Stimulated activated CD8-positive, alpha-beta memory T cell treated with anti-CD3 and anti-CD28 coated beads, Interleukin-2, amount 100 ng/mL, for 48 hours (primary cell): Measurements from ENCODE around the gene ABO.
"Not testable (repeated sequence)": the region's sequence is repeated elsewhere in the genome, so short reads cannot be mapped to it uniquely, and the experiment has no call there.

Experiments used
- DNase-seq, 2 donors: peaks; one replicate each; pipeline ENCODE4 v3.0.0-alpha.2; 2020; ENCODE audit warnings: low read depth in 2 of 2

The ABO gene

GRCh38 chr9:133226219-133227171 is 48.5 kb downstream of the ABO start:
- no peak for DNase-seq

- DNase-seq, result no peak
Measured at GRCh38 chr9:133225171-133226011, 49.6 kb downstream of the ABO start.

GRCh38 chr9:133224762-133225161 is 50.2 kb downstream of the ABO start:
- DNase-seq, result no peak

- DNase-seq, result not testable (repeated sequence)
Measured at GRCh38 chr9:133223159-133223756, 51.7 kb downstream of the ABO start.

- DNase-seq, result not testable (repeated sequence)
Measured at GRCh38 chr9:133221994-133222393, 53.0 kb downstream of the ABO start.

GRCh38 chr9:133221177-133221809 is 53.7 kb downstream of the ABO start:
- DNase-seq, result no peak

- DNase-seq, result not testable (repeated sequence)
Measured at GRCh38 chr9:133218049-133218975, 56.7 kb downstream of the ABO start.

GRCh38 chr9:133217333-133217988 is 57.5 kb downstream of the ABO start:
- DNase-seq, result not testable (repeated sequence)

- DNase-seq, result not testable (repeated sequence)
Measured at GRCh38 chr9:133214276-133214675, 60.7 kb downstream of the ABO start.

GRCh38 chr9:133210609-133211008 is 64.4 kb downstream of the ABO start:
- DNase-seq, result no peak

- DNase-seq, result no peak
Measured at GRCh38 chr9:133210202-133210532, 64.8 kb downstream of the ABO start.

GRCh38 chr9:133209327-133210201 is 65.4 kb downstream of the ABO start:
- DNase-seq, result not testable (repeated sequence)

- not testable (repeated sequence) for DNase-seq
Measured at GRCh38 chr9:133208880-133209300, 66.1 kb downstream of the ABO start, which contains the start of gene OBP2B. OBP2B (minus strand) TSS chr9:133209250; CDS start chr9:133209199, 51 bp downstream.

GRCh38 chr9:133208171-133208879 is 66.7 kb downstream of the ABO start:
- DNase-seq, result not testable (repeated sequence)

GRCh38 chr9:133207540-133208170 is 67.3 kb downstream of the ABO start:
- no peak for DNase-seq

- no peak for DNase-seq
Measured at GRCh38 chr9:133207021-133207531, 67.9 kb downstream of the ABO start.
